ENCODE data around the gene CNOT8. TPM values are rescaled to one million over a fixed set of nuclear protein-coding genes. Genes with fewer than 3 reads are reported as not detected.
"Not testable (repeated sequence)": the region's sequence is repeated elsewhere in the genome, so short reads cannot be mapped to it uniquely, and the experiment has no call there.

The CNOT8 gene
- total RNA-seq, 4 donors from 2014 or later: 64.3 to 97.3 (median 78.9) TPM

DNA sequence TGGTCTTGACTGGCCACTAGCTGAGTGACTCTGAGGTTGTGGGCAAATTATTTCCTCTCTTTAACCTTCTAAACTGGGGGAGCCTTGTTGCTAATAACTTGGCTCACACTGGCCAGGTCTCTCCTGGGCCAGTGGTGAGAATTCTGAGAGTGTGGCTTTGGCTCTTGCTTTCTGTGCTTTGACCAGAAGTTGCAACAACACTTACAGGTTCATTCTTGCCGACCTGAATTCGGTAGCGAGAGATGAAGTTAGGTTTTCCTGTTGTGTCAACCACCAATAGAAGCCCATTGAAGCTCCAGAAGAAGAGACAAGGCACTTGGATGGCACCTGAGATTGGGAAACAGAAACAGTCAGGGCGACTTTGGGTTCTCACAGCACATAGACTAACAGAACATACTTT lies 27.8 kb upstream of the CNOT8 start:
- DNase-seq: no peak
- Histone ChIP-seq H3K27ac (peak overlapping the region; percentile 61 to 86 (median 74)), H3K9me3 (no peaks in the 10 kb centered on the region), H3K4me1 (peaks cover 0 to 57% (median 23%) of the 10 kb centered on the region in 4 donors), H3K27me3 (no peaks in the 10 kb centered on the region), H3K4me3 (no peak overlapping the region), H3K36me3 (peaks cover 0 to 4% (median 0%) of the 10 kb centered on the region in 4 donors)
- TF ChIP-seq POLR2A (IDR thresholded peaks at IDR 0.05): no peak
- TF ChIP-seq, protein P1, sequence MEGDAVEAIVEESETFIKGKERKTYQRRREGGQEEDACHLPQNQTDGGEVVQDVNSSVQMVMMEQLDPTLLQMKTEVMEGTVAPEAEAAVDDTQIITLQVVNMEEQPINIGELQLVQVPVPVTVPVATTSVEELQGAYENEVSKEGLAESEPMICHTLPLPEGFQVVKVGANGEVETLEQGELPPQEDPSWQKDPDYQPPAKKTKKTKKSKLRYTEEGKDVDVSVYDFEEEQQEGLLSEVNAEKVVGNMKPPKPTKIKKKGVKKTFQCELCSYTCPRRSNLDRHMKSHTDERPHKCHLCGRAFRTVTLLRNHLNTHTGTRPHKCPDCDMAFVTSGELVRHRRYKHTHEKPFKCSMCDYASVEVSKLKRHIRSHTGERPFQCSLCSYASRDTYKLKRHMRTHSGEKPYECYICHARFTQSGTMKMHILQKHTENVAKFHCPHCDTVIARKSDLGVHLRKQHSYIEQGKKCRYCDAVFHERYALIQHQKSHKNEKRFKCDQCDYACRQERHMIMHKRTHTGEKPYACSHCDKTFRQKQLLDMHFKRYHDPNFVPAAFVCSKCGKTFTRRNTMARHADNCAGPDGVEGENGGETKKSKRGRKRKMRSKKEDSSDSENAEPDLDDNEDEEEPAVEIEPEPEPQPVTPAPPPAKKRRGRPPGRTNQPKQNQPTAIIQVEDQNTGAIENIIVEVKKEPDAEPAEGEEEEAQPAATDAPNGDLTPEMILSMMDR (IDR thresholded peaks at IDR 0.05): no peak
- TF ChIP-seq POLR2AphosphoS5 (IDR thresholded peaks at IDR 0.05): no peak
- TF ChIP-seq EP300 (IDR thresholded peaks at IDR 0.05; ENCODE audit: low read depth): no peak
- in situ Hi-C loops (cut with MboI; ENCODE audit: low pct_ligation_motif_present in 1 of 4, low pct_unique_long_range_greater_than_20kb in 1 of 4, low sequenced_read_pairs in 3 of 4) (no loop called here), intact Hi-C loops (cut with DNase I; ENCODE audit: low total_unique reads) (no loop called here)
- 80 to 86% methylated on average over 2 to 4 of the region's 4 CpGs for WGBS, 2 donors (ENCODE audit: low coverage in 1 of 2)

DNA sequence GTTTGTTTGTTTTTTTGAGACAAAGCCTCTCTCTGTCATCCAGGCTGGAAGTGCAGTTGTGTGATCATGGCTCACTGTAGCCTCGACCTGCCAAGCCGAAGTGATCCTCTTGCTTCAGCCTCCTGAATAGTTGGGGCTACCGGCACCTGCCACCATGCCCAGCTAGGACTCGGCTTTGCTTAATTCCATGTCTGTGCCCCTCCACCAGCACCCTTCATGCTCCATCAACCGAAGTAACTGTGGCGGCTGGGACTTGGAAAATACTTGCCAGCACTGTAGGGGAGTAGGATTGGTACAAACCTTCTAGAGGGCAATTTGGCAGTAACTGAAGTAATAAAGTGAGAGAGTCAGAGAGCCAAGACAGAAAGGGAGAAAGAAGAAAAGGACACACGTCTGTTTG lies 27.0 kb upstream of the CNOT8 start:
- 81 to 86% methylated on average over 3 to 7 of the region's 7 CpGs for WGBS, 2 donors (ENCODE audit: low coverage in 1 of 2)

DNA sequence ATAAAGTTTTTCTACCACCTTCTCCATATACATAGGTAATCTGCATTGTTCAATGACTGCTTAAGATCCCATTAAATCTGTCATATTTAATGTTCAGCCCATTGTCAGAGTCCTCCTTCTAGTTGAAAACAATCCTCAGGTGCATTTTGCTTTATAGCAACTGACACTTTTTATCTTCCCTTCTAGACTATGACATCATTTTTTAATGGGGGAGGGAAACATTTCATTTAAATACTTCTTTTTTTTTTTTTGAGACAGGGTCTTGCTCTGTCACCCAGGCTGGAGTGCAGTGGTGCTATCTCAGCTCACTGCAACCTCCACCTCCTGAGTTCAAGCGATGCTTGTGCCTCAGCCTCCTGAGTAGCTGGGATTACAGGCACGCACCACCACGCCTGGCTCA lies 25.6 kb upstream of the CNOT8 start:
- intact Hi-C loops (cut with DNase I; ENCODE audit: low total_unique reads); DNase-seq; in situ Hi-C loops (cut with MboI; ENCODE audit: low pct_ligation_motif_present in 1 of 4, low pct_unique_long_range_greater_than_20kb in 1 of 4, low sequenced_read_pairs in 3 of 4); H3K27me3 ChIP-seq; H3K4me3 ChIP-seq; H3K9me3 ChIP-seq; H3K36me3 ChIP-seq: not testable (repeated sequence)
- Histone ChIP-seq H3K4me1 (peaks cover 0 to 69% (median 31%) of the 10 kb centered on the region in 4 donors), H3K27ac (peak overlapping the region in 2 of 4 donors; percentile 1 to 12)
- 92% methylated on average over 2 to 3 of the region's 3 CpGs for WGBS, 2 donors (ENCODE audit: low coverage in 1 of 2)

More for the DNA sequence above, 27.0 kb upstream of the CNOT8 start:
- no peak for DNase-seq
- H3K27me3 ChIP-seq: no peaks in the 10 kb centered on the region
- intact Hi-C loops (cut with DNase I; ENCODE audit: low total_unique reads) (no loop called here), in situ Hi-C loops (cut with MboI; ENCODE audit: low pct_ligation_motif_present in 1 of 4, low pct_unique_long_range_greater_than_20kb in 1 of 4, low sequenced_read_pairs in 3 of 4) (no loop called here)
- peaks cover 0 to 58% (median 26%) of the 10 kb centered on the region in 4 donors for H3K4me1 ChIP-seq
- H3K9me3 ChIP-seq: no peaks in the 10 kb centered on the region
- peaks cover 0 to 4% (median 0%) of the 10 kb centered on the region in 4 donors for H3K36me3 ChIP-seq
- no peak overlapping the region for H3K4me3 ChIP-seq
- peak overlapping the region in 1 of 4 donors; percentile 74 for H3K27ac ChIP-seq
- TF ChIP-seq POLR2A (IDR thresholded peaks at IDR 0.05) (no peak), EP300 (IDR thresholded peaks at IDR 0.05; ENCODE audit: low read depth) (no peak), POLR2AphosphoS5 (IDR thresholded peaks at IDR 0.05) (no peak)
- TF ChIP-seq, protein P1 (IDR thresholded peaks at IDR 0.05): no peak

DNA sequence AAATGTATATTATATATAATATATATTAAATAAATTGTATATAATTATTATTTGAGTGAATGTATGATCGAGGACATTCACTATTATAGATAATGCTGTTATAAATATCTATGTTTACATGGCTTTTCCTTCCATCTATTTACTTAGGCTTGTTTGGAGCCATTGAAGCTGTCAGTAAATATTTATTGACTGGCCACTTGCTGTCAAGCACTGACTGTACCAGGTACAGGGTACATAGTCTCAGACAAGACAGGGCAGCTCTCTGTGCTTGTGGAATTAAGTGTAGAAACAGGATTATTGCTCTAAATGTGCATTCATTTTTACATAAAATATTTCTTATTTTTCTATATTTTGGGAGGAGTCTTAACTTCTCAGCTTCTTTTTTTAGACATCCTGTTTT lies 24.4 kb upstream of the CNOT8 start:
- peak overlapping the region; percentile 74 to 78 (median 74) for H3K27ac ChIP-seq
- H3K9me3 ChIP-seq: no peaks in the 10 kb centered on the region
- H3K4me1 ChIP-seq: peaks cover 0 to 64% (median 32%) of the 10 kb centered on the region in 4 donors
- WGBS, 2 donors (ENCODE audit: low coverage in 1 of 2): 73 to 78% methylated on average over 1 of the region's 1 CpG
- H3K4me3 ChIP-seq: no peak overlapping the region
- no peaks in the 10 kb centered on the region for H3K27me3 ChIP-seq
- H3K36me3 ChIP-seq: peaks cover 0 to 4% (median 0%) of the 10 kb centered on the region in 4 donors
- TF ChIP-seq EP300 (IDR thresholded peaks at IDR 0.05; ENCODE audit: low read depth) (no peak), POLR2AphosphoS5 (IDR thresholded peaks at IDR 0.05) (no peak), POLR2A (IDR thresholded peaks at IDR 0.05) (no peak)
- TF ChIP-seq, protein P1 (IDR thresholded peaks at IDR 0.05): no peak
- DNase-seq: no peak
- intact Hi-C loops (cut with DNase I; ENCODE audit: low total_unique reads) (no loop called here), in situ Hi-C loops (cut with MboI; ENCODE audit: low pct_ligation_motif_present in 1 of 4, low pct_unique_long_range_greater_than_20kb in 1 of 4, low sequenced_read_pairs in 3 of 4) (no loop called here)

DNA sequence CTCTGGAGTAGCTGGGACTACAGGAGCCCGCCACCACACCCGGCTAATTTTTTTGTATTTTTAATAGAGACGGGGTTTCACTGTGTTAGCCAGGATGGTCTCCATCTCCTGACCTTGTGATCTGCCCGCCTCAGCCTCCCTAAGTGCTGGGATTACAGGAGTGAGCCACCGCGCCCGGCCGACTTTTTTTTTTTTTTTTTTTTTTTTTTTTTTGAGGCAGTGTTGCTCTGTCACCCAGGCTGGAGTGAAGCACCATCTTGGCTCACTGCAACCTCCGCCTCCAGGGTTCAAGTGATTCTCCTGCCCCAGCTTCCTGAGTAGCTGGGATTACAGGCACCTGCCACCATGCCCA lies 22.8 kb upstream of the CNOT8 start:
- in situ Hi-C loops (cut with MboI; ENCODE audit: low pct_ligation_motif_present in 1 of 4, low pct_unique_long_range_greater_than_20kb in 1 of 4, low sequenced_read_pairs in 3 of 4); H3K36me3 ChIP-seq; H3K9me3 ChIP-seq; H3K4me3 ChIP-seq; intact Hi-C loops (cut with DNase I; ENCODE audit: low total_unique reads); DNase-seq; H3K27me3 ChIP-seq: not testable (repeated sequence)
- 28 to 56% methylated on average over 8 to 9 of the region's 9 CpGs for WGBS, 2 donors (ENCODE audit: low coverage in 1 of 2)
- Histone ChIP-seq H3K4me1 (peaks cover 0 to 49% (median 24%) of the 10 kb centered on the region in 4 donors), H3K27ac (peak overlapping the region; percentile 74 to 78 (median 74))
